Right atrium auricular region (tissue), 2 donors: ENCODE data around the gene WDR5B. TPM values are rescaled to one million over a fixed set of nuclear protein-coding genes. Genes with fewer than 3 reads are reported as not detected.
"Not testable (repeated sequence)": the region's sequence is repeated elsewhere in the genome, so short reads cannot be mapped to it uniquely, and the experiment has no call there.

Experiments
- DNase-seq: peaks from one replicate; pipeline ENCODE4 v3.0.0-alpha.2; 2019; ENCODE audit warnings: low spot score
- H3K27ac ChIP-seq, 2 donors: fragments of 200-600 bp; sonication (generic); 1 replicate in 1 of 2; 2 replicates in 1 of 2; pipeline ENCODE4 v1.5.1; 2016 to 2019
- H3K27me3 ChIP-seq, 2 donors: fragments of 200-600 bp; sonication (generic); one replicate each; pipeline versions ENCODE4 v1.5.1 to v1.6.0; 2017 to 2019
- H3K36me3 ChIP-seq: fragments of 200-600 bp; sonication (generic); one replicate; pipeline ENCODE4 v1.5.1; 2016
- H3K4me1 ChIP-seq, 2 donors: fragments of 200-600 bp; sonication (generic); one replicate each; pipeline versions ENCODE4 v1.5.1 to v1.6.0; 2017 to 2019
- H3K4me3 ChIP-seq, 2 donors: fragments of 200-600 bp; sonication (generic); 1 replicate in 1 of 2; 2 replicates in 1 of 2; pipeline ENCODE4 v1.5.1; 2017 to 2019; ENCODE audit warnings: mild to moderate bottlenecking in 1 of 2, moderate library complexity in 1 of 2
- H3K9me3 ChIP-seq, 2 donors: fragments of 200-600 bp; sonication (generic); one replicate each; pipeline ENCODE4 v1.5.1; 2019
- total RNA-seq, 2 donors: library from RNA; depleted of rRNA; stranded (reverse); fragments of >200 nt; gene quantifications; one replicate each; pipeline ENCODE4 v1.1.0, GENCODE V29; 2016
- TF ChIP-seq, protein P1 (sequence below), 2 donors: fragments of 200-600 bp; sonication (generic); IDR thresholded peaks; one replicate each; pipeline ENCODE4 v1.5.1; 2019; ENCODE audit warnings: antibody characterized with exemption in 2 of 2

WDR5B gene
- total RNA-seq, 2 donors from 2014 or later, result 1.6 to 2.7 TPM

DNA sequence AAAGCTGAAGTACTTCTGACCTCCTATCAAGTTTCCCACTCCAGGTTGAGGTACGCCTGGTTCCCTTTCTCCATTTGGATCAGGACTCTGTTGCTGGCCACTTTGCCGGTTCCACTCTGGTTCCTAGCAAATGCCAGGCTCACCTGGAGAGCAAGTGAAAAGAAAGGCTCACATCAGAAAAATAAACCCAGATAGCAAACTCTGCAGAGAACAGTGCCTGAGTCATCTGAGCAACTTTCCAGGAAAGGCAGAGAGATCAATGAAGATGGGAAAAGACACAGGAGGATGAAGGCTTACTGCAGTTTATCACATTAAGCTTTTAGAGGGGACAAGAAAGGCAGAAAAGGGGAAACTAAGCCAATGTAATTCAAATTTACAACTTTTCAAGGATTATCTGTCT is 41.8 kb upstream of the WDR5B start:
- H3K9me3 ChIP-seq, result no peaks in the 10 kb centered on the region
- TF ChIP-seq, protein P1, sequence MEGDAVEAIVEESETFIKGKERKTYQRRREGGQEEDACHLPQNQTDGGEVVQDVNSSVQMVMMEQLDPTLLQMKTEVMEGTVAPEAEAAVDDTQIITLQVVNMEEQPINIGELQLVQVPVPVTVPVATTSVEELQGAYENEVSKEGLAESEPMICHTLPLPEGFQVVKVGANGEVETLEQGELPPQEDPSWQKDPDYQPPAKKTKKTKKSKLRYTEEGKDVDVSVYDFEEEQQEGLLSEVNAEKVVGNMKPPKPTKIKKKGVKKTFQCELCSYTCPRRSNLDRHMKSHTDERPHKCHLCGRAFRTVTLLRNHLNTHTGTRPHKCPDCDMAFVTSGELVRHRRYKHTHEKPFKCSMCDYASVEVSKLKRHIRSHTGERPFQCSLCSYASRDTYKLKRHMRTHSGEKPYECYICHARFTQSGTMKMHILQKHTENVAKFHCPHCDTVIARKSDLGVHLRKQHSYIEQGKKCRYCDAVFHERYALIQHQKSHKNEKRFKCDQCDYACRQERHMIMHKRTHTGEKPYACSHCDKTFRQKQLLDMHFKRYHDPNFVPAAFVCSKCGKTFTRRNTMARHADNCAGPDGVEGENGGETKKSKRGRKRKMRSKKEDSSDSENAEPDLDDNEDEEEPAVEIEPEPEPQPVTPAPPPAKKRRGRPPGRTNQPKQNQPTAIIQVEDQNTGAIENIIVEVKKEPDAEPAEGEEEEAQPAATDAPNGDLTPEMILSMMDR (IDR thresholded peaks at IDR 0.05), result no peak
- no peaks in the 10 kb centered on the region for H3K27me3 ChIP-seq
- H3K27ac ChIP-seq, result no peak overlapping the region
- no peak for DNase-seq
- peaks cover 56% of the 10 kb centered on the region for H3K36me3 ChIP-seq
- no peak overlapping the region for H3K4me3 ChIP-seq
- H3K4me1 ChIP-seq, result no peaks in the 10 kb centered on the region

DNA sequence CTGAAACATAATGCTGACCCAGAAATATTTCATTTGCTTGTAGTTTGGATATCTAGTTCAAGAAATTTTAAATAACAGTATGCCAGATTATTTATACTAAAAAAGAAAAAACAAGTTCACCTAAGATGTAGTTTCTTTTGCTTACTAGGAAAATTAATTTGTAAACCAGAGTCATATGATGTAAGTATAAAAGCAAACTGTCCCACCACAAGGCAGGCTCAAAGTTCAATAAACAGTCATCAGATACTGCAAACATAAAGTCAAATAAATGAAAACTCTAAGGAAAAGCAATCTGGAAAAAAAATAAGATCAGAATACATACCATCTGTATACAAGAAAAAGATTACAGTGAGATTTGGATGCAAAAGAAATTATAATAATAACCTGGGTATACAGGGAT is 40.2 kb upstream of the WDR5B start:
- H3K4me1 ChIP-seq, result no peaks in the 10 kb centered on the region
- no peak overlapping the region for H3K4me3 ChIP-seq
- no peaks in the 10 kb centered on the region for H3K9me3 ChIP-seq
- H3K27ac ChIP-seq, result no peak overlapping the region
- peaks cover 61% of the 10 kb centered on the region for H3K36me3 ChIP-seq
- TF ChIP-seq, protein P1 (IDR thresholded peaks at IDR 0.05), result no peak
- no peaks in the 10 kb centered on the region for H3K27me3 ChIP-seq
- DNase-seq, result no peak

DNA sequence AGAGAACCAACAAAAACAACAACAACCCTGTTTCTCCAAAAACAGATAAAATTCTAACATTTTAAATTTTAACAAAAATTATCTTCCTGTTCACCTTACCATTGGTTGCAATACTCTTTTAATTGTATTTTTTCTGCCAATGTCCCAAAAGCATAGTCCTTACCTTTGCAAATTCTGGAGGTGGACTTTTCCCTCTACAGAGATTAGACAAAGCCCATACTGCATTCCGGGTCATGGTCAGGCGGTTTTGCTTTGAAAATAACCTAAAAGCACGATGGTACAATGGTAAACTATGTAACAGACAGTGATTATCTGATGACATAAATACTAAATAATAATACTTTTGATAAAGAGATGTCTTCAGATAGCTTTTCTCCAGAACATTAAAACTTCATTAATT is 35.5 kb upstream of the WDR5B start:
- no peak for DNase-seq
- H3K4me1 ChIP-seq, result no peaks in the 10 kb centered on the region
- no peaks in the 10 kb centered on the region for H3K27me3 ChIP-seq
- TF ChIP-seq, protein P1 (IDR thresholded peaks at IDR 0.05), result no peak
- no peak overlapping the region for H3K4me3 ChIP-seq
- H3K36me3 ChIP-seq, result peaks cover 53% of the 10 kb centered on the region
- no peaks in the 10 kb centered on the region for H3K9me3 ChIP-seq
- H3K27ac ChIP-seq, result no peak overlapping the region

DNA sequence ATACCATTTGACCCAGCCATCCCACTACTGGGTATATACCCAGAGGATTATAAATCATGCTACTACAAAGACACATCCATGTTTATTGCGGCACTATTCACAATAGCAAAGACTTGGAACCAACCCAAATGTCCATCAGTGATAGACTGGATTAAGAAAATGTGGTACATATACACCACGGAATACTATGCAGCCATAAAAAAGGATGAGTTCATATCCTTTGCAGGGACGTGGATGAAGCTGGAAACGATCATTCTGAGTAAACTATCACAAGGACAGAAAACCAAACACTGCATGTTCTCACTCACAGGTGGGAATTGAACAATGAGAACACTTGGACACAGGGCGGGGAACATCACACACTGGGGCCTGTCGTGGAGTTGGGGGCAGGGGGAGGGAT is 32.4 kb upstream of the WDR5B start:
- not testable (repeated sequence) for H3K27ac ChIP-seq, H3K9me3 ChIP-seq, DNase-seq, H3K4me1 ChIP-seq, H3K4me3 ChIP-seq, H3K27me3 ChIP-seq
- peaks cover 65% of the 10 kb centered on the region for H3K36me3 ChIP-seq

DNA sequence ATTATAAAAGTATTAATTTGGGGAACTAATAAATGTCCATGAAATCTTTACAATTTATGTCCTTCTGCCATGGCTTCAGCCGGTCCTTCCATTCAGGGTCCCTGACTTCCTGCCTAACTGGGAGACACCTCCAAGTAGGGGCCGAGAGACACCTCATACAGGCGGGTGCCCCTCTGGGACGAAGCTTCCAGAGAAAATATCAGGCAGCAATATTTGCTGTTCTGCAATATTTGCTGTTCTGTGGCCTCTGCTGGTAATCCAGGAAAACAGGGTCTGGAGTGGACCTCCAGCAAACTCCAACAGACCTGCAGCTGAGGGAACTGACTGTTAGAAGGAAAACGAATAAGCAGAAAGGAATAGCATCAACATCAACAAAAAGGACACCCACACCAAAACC is 28.6 kb upstream of the WDR5B start:
- not testable (repeated sequence) for H3K4me3 ChIP-seq, DNase-seq, H3K27ac ChIP-seq, H3K9me3 ChIP-seq, H3K4me1 ChIP-seq, H3K27me3 ChIP-seq
- H3K36me3 ChIP-seq, result peaks cover 72% of the 10 kb centered on the region

DNA sequence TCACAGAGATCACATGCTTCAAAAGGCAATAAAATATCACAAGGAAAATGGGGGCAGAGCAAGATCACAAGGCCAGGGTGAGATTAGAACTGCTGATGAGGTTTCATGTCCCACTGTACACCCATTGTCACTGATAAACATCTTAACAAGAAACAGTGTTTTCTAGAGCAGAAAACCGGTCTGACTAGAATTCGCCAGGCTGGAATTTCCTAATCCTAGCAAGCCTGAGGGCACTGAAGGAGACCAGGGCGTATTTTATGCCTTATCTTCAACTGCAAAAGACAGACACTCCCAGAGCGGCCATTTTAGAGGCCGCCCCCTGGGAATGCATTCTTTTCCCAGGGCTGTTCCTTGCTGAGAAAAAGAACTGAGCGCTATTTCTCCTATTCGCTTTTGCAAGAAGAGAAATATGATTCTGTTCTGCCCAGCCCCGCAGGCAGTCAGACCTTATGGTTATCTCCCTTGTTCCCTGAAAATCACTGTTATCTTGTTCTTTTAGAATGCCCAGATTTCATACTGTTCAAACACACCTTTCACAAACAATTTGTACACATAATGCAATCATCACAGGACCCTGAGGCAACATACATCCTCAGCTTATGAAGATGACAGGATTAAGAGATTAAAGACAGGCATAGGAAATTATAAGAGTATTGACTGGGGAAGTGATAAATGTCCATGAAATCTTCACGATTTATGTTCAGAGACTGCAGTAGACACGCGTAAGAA is 28.1 kb upstream of the WDR5B start:
- not testable (repeated sequence) for H3K4me3 ChIP-seq, H3K27me3 ChIP-seq, DNase-seq, H3K9me3 ChIP-seq, H3K4me1 ChIP-seq, H3K27ac ChIP-seq
- H3K36me3 ChIP-seq, result peaks cover 72% of the 10 kb centered on the region

DNA sequence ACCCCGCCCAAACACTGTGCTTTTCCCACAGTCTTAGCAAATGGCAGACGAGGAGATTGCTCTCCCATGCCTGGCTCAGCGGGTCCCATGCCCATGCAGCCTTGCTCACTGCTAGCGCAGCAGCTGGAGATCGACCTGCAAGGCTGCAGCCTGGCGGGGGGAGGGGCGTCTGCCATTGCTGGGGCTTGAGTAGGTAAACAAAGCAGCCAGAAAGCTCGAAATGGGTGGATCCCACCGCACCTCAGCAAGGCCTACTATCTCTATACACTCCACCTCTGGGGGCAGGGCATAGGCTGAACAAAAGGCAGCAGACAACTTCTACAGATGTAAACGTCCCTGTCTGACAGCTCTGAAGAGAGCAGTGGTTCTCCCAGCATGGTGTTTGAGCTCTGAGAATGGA is 27.2 kb upstream of the WDR5B start:
- H3K4me3 ChIP-seq, result no peak overlapping the region
- H3K36me3 ChIP-seq, result peaks cover 71% of the 10 kb centered on the region
- no peak for DNase-seq
- H3K4me1 ChIP-seq, result no peaks in the 10 kb centered on the region
- TF ChIP-seq, protein P1 (IDR thresholded peaks at IDR 0.05), result no peak
- no peaks in the 10 kb centered on the region for H3K27me3 ChIP-seq
- no peaks in the 10 kb centered on the region for H3K9me3 ChIP-seq
- H3K27ac ChIP-seq, result no peak overlapping the region
